ENCODE measurements around the gene PIM2.
"Not testable (repeated sequence)": the region's sequence is repeated elsewhere in the genome, so short reads cannot be mapped to it uniquely, and the experiment has no call there.

PIM2 gene

GRCh38 chrX:48905090-48905790 lies 13.6 kb downstream of the PIM2 start:
- DNase-seq (ENCODE audit: low spot score) = no peak

- no peak for DNase-seq (ENCODE audit: low spot score)
These were observed 14.2 kb downstream of the PIM2 start for GRCh38 chrX:48904626-48905025.

- DNase-seq (ENCODE audit: low spot score) = no peak
These were observed 14.6 kb downstream of the PIM2 start for GRCh38 chrX:48904180-48904579.

GRCh38 chrX:48903290-48903689 lies 15.5 kb downstream of the PIM2 start:
- DNase-seq (ENCODE audit: low spot score) = no peak

DNA sequence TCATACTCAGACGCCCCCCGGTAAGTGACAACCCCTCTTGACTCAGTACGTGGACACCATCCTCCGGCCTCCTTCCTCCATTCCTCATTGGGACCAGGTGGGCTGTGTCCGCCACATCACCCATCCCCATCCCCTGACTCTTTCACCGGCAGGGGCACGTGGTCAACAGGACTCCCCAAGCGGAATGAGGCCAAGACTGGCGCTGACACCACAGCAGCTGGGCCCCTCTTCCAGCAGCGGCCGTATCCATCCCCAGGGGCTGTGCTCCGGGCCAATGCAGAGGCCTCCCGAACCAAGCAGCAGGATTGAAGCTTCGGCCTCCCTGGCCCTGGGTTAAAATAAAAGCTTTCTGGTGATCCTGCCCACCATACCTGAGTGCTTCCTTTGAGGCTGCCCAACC lies 16.0 kb downstream of the PIM2 start:
- no peak for DNase-seq (ENCODE audit: low spot score)

- no peak for DNase-seq (ENCODE audit: low spot score)
These were observed 16.7 kb downstream of the PIM2 start for GRCh38 chrX:48902135-48902534.

DNA sequence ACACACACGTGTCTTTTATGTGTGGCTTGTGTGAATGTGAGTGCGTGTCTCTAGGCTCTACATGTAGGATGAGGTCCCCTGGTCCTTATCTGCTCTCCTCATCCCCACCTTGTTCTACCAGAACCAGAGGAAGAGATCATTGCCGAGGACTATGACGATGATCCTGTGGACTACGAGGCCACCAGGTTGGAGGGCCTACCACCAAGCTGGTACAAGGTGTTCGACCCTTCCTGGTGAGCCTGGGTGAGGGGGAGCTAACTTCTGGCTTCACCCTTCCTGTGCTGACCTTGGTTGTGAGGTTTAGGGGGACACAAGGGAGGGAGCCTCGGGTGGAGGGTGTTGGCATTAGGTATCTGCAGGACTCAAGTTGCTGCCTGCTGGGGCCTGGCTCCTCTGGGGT lies 17.8 kb downstream of the PIM2 start:
- no peak for DNase-seq (ENCODE audit: low spot score)

DNA sequence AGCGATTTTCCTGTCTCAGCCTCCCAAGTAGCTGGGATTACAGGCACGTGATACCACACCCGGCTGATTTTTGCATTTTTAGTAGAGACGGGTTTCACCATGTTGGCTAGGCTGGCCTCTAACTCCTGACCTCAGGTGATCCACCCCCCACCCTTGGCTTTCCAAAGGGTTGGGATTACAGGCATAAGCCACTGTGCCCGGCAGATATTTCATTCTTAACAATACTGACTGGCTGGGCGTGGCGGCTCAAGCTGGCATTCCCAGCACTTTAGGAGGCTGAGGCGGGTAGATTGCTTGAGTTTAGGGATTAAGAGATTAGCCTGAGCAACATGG lies 19.8 kb downstream of the PIM2 start:
- no peak for DNase-seq (ENCODE audit: low spot score)

- DNase-seq (ENCODE audit: low spot score) = peak; percentile 90
These were observed 21.1 kb downstream of the PIM2 start, which contains the start of the genes PQBP1 and TIMM17B for GRCh38 chrX:48897625-48898306. TSS of gene PQBP1 (plus strand) at chrX:48897930. CDS start at chrX:48898510, 580 bp downstream. TSS of gene TIMM17B (minus strand) at chrX:48897768. CDS start at chrX:48897749, 19 bp downstream.

DNA sequence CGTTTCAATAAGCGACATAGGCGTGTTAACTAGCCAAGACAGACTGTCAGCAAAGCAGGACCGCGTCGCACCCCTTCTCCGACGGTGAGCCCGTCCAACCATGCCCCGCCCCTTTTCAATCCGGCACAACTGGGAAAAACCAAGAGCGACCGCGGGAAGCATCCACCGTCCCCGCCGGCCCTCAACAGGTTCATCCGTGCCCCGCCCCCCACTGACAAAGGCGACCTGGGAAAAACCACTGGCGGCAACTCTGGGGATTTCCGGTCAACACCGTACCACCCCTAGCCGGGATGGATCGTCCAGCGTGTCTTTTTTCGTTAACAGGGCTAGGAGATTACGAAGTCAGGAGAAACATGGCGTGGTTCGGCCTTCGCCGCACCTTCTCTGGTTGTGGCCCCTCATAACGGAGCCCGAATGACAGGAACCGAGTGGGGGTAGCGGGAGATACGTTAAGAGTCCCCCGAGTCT lies 21.6 kb downstream of the PIM2 start:
- peak; percentile 67 for DNase-seq (ENCODE audit: low spot score)

- DNase-seq (ENCODE audit: low spot score) = peak; percentile 18
These were observed 22.2 kb downstream of the PIM2 start for GRCh38 chrX:48896611-48897011.

- no peak for DNase-seq (ENCODE audit: low spot score)
These were observed 23.9 kb downstream of the PIM2 start for GRCh38 chrX:48894891-48895290.

GRCh38 chrX:48893556-48894348 lies 25.1 kb downstream of the PIM2 start:
- no peak for DNase-seq (ENCODE audit: low spot score)

DNA sequence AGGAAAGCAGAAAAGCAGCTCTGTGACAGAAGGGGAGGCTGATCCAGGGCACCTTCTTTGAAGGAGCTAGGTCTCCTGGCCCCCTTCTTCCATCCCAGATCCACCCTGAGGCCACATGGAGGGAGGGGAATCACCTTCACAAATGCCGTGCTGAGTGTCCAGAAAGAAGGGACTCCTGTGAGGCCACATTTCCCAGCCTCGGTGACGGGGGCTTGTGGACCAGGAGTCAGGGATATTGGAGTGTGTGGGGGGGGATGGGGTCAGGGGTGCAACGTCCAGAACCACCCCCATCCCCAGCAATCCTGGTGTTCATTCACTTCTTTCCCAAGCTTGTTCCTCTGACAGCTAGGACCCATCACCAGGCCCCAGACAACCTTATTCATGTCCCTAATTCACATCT lies 25.9 kb downstream of the PIM2 start:
- DNase-seq (ENCODE audit: low spot score) = no peak

- peak; percentile 84 for DNase-seq (ENCODE audit: low spot score)
These were observed 27.2 kb downstream of the PIM2 start for GRCh38 chrX:48891402-48892288.

DNA sequence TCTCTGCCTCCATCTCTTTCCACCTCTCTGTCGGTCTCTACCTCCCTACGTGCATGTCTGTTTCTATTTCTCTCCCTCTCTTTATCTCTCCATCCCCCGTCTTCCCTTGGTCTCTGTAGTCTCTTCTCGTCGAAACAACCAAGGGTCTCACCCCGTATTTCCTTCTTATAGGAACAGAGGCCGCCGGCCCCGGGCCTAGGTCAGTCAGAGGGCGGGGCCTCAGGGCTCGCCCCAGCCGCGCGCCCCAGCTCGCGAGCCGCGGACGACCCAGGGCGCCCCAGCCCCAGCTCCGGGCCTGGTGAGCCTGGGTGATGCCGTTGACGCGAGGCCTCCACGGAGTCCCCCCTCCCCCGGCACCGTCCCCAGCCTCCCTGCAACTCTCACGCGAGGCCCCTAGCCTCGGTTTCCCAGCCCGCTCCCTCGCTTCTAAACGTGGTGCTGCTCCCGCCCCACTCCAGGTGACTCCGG lies 27.9 kb downstream of the PIM2 start:
- peak; percentile 19 for DNase-seq (ENCODE audit: low spot score)

DNA sequence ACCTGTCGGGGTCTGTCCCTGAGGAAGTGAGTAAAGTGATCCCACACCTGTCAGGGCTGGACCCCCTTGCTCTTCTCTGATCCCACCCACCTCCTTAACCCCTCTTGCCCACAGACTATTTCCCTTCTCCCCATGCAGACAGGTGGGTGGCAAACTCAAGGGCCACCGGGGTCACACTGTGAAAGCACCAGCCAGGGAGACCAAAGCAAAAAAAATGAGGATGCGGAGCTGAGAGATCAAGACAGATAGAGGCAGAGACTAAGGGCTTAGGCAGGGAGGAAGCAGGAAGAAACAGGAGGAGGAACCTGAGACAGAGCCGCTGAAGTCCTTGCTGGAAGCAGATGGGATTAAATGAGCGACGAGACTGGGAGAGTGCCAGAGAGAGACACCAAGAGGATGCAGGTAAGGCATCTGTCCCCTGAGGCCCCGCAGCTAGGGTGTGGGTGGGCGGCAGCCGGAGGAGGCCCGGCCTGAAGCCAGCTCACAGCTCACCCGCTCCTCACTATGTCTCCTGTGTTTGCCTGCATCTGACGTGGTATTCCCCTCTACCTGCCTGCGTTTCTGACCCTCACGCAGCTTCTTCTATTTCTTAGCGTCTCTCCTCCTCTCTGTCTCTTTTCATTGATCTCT lies 28.4 kb downstream of the PIM2 start:
- no peak for DNase-seq (ENCODE audit: low spot score)

- DNase-seq (ENCODE audit: low spot score) = not testable (repeated sequence)
These were observed 32.2 kb downstream of the PIM2 start for GRCh38 chrX:48886586-48886985.

DNA sequence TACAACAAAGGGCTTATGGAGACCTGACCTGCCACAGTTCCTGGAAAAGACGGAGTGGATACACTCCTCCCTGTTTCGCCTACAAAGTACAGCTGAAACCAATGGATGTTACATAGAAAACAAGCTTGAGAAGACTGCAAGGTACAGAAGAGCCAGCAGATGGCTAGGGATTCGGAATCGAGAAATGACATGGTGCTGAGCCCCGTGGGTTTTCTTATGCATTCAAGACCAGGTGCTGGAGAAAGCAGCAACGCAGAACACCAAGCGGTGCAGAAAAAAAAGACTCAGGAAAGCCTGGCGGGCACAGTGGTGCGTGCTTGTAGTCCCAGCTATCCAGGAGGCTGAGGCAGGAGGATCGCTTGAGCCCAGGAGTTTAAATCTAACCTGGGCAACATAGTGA lies 35.1 kb downstream of the PIM2 start:
- no peak for DNase-seq (ENCODE audit: low spot score)

DNA sequence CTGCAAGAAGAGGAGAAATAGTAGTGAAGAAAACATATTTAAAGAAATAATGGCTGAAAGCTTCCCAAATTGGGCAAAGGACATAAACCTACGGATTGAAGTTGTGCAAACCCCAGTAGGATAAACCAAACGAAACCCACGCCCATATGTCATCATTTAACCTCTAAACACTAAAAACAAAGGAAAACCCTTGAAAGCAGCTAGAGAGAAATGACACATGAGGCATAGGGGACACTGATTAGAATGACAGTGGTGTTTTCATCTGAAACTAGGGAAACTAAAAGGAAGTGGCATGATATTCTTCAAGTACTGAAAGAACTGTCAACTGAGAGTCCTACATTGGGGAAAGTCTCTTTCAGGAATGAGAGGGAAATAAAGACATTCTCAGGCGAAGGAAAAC lies 41.9 kb downstream of the PIM2 start:
- not testable (repeated sequence) for DNase-seq (ENCODE audit: low spot score)

DNA sequence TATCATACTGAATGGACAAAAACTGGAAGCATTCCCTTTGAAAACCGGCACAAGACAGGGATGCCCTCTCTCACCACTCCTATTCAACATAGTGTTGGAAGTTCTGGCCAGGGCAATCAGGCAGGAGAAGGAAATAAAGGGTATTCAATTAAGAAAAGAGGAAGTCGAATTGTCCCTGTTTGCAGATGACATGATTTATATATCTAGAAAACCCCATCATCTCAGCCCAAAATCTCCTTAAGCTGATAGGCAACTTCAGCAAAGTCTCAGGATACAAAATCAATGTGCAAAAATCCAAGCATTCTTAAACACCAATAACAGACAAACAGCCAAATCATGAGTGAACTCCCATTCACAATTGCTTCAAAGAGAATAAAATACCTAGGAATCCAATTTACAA lies 46.8 kb downstream of the PIM2 start:
- DNase-seq (ENCODE audit: low spot score) = not testable (repeated sequence)
